Keratinocyte (primary cell): ENCODE results near the gene OXT. TPM values are rescaled to one million over a fixed set of nuclear protein-coding genes. Genes with fewer than 3 reads are reported as not detected.
A peak's percentile ranks its signal among the peaks of the same experiment; 100 is the strongest.

Experiments used
- DNase-seq: peaks from one replicate; pipeline ENCODE4 v3.0.0-alpha.2; 2011; ENCODE audit warnings: low read depth, missing footprints, low spot score
- FAIRE-seq: peaks from 2 replicates; lab custom pipeline; 2011; peaks lifted over from hg19 to GRCh38; lab: Jason Lieb, UNC
- H2AFZ ChIP-seq: 2 replicates; pipeline ENCODE4 v1.6.0; 2012; ENCODE audit warnings: low read length, control low read depth, inconsistent platforms; ENCODE audit not compliant: control insufficient read depth
- H3K27ac ChIP-seq: 2 replicates; pipeline ENCODE4 v1.5.1; 2011; ENCODE audit warnings: low read length; ENCODE audit not compliant: control insufficient read depth, insufficient read depth
- H3K27me3 ChIP-seq: 3 replicates; pipeline ENCODE4 v1.6.0; 2011; ENCODE audit warnings: low read length; ENCODE audit not compliant: control insufficient read depth, insufficient read depth; ENCODE audit errors: extremely low read depth
- H3K36me3 ChIP-seq, 2 experiments: 2 replicates in 1 of 2; 3 replicates in 1 of 2; pipeline ENCODE4 v1.5.1; 2011; ENCODE audit warnings: low read length in 2 of 2, mild to moderate bottlenecking in 1 of 2; ENCODE audit not compliant: control insufficient read depth in 2 of 2, insufficient read depth in 2 of 2; ENCODE audit errors: extremely low read depth in 1 of 2
- H3K4me1 ChIP-seq: 3 replicates; pipeline ENCODE4 v1.5.1; 2011; ENCODE audit warnings: low read length; ENCODE audit not compliant: control insufficient read depth, insufficient read depth; ENCODE audit errors: extremely low read depth
- H3K4me2 ChIP-seq: 3 replicates; pipeline ENCODE4 v1.6.0; 2011; ENCODE audit warnings: low read depth, low read length; ENCODE audit not compliant: control insufficient read depth, insufficient read depth; ENCODE audit errors: extremely low read depth
- H3K4me3 ChIP-seq, 3 experiments: fragments of 200-600 bp in 1 of 3; sonication (generic) in 1 of 3; 2 replicates in 2 of 3; 3 replicates in 1 of 3; pipeline ENCODE4 v1.5.1; 2011 to 2016; ENCODE audit warnings: low read length in 3 of 3, mild to moderate bottlenecking in 3 of 3, control low read depth in 2 of 3, inconsistent platforms in 1 of 3, low read depth in 1 of 3, mixed read lengths in 1 of 3, mixed run types in 1 of 3, moderate library complexity in 1 of 3; ENCODE audit not compliant: control insufficient read depth in 2 of 3, insufficient read depth in 2 of 3; ENCODE audit errors: extremely low read depth in 1 of 3
- H3K79me2 ChIP-seq: 2 replicates; pipeline ENCODE4 v1.6.0; 2012; ENCODE audit warnings: low read length; ENCODE audit not compliant: control insufficient read depth, insufficient read depth
- H3K9ac ChIP-seq: 3 replicates; pipeline ENCODE4 v1.6.0; 2011; ENCODE audit warnings: low read length; ENCODE audit not compliant: control insufficient read depth, insufficient read depth; ENCODE audit errors: extremely low read depth
- H3K9me1 ChIP-seq: 3 replicates; pipeline ENCODE4 v1.6.0; 2011; ENCODE audit warnings: low read length; ENCODE audit not compliant: control insufficient read depth, insufficient read depth; ENCODE audit errors: extremely low read depth
- H3K9me3 ChIP-seq: 2 replicates; pipeline ENCODE4 v1.5.1; 2012; ENCODE audit warnings: low read depth, low read length; ENCODE audit not compliant: control insufficient read depth
- H4K20me1 ChIP-seq: 3 replicates; pipeline ENCODE4 v1.6.0; 2011; ENCODE audit warnings: low read length; ENCODE audit not compliant: control insufficient read depth, insufficient read depth; ENCODE audit errors: extremely low read depth
- CTCF ChIP-seq, 3 experiments: IDR thresholded peaks in 1 of 3; conservative IDR thresholded peaks in 1 of 3; optimal IDR thresholded peaks in 1 of 3; 2 replicates in 2 of 3; 3 replicates in 1 of 3; pipeline versions ENCODE3 to v1.5.1; 2011; ENCODE audit warnings: low read length in 3 of 3, mild to moderate bottlenecking in 3 of 3, moderate library complexity in 2 of 3, control low read depth in 1 of 3, inconsistent platforms in 1 of 3; ENCODE audit not compliant: insufficient read depth in 2 of 3; ENCODE audit errors: extremely low read depth in 1 of 3
- EZH2 ChIP-seq: IDR thresholded peaks from one replicate; pipeline ENCODE4 v1.6.1; 2012; ENCODE audit warnings: inconsistent platforms, mild to moderate bottlenecking, low read length, moderate library complexity
- dilution Hi-C: fragments of 300-500 bp; cut with MboI; formaldehyde crosslinking; loops from one replicate; pipeline ENCODE4 v1.7.0; 2020; ENCODE audit warnings: low sequenced_read_pairs; ENCODE audit not compliant: extremely low pct_ligation_motif_present
- polyA plus RNA-seq, 5 experiments: library from polyadenylated mRNA; depleted of rRNA in 3 of 5; stranded (reverse) in 3 of 5; stranded (forward) in 1 of 5; unstranded in 1 of 5; fragments of >200 nt; gene quantifications; 1 replicate in 1 of 5; 2 replicates in 3 of 5; 3 replicates in 1 of 5; pipeline versions ENCODE4 v1.2.1 to v1.2.3, GENCODE V29; 2011 to 2012; ENCODE audit warnings: missing spikeins in 2 of 5, low read depth in 1 of 5, low replicate concordance in 1 of 5

Gene OXT
- polyA plus RNA-seq, 1 donor (not counting 4 experiments of a cell fraction or from before 2014, with no cell fraction given) = not detected

GRCh38 chr20:3045816-3046676 is 25.4 kb upstream of the OXT start, which contains the start of gene MRPS26:
Gene MRPS26 (plus strand): TSS chr20:3046052. CDS start chr20:3046069, 17 bp downstream.
- peak within 1 kb of the TSS; percentile 52 for H3K27ac ChIP-seq
- H2AFZ ChIP-seq = peak within 1 kb of the TSS; percentile 82
- H3K9ac ChIP-seq = peak within 1 kb of the TSS; percentile 76
- H4K20me1 ChIP-seq = no peaks in the 10 kb centered on the region
- H3K4me3 ChIP-seq = peak within 1 kb of the TSS; percentile 77 to 85 (median 85)
- DNase-seq (no peak), FAIRE-seq (no peak)
- TF ChIP-seq CTCF (optimal IDR thresholded peaks at IDR 0.05 in 1 of 3, IDR thresholded peaks at IDR 0.05 in 1 of 3, conservative IDR thresholded peaks at IDR 0.05 in 1 of 3; ENCODE audit: extremely low read depth in 1 of 3, insufficient read depth in 2 of 3, low read length in 3 of 3) (no peak), EZH2 (no peak)
- H3K4me1 ChIP-seq = no peaks in the 10 kb centered on the region
- no peaks in the 10 kb centered on the region for H3K27me3 ChIP-seq
- no peaks in the 10 kb centered on the region for H3K9me3 ChIP-seq
- H3K79me2 ChIP-seq = peaks cover 14% of the 10 kb centered on the region
- H3K9me1 ChIP-seq = no peaks in the 10 kb centered on the region
- H3K4me2 ChIP-seq = peak within 1 kb of the TSS; percentile 92
- peaks cover 18 to 21% of the 10 kb centered on the region in 2 experiments for H3K36me3 ChIP-seq
- dilution Hi-C loops = no loop called here

GRCh38 chr20:3046677-3047462 is 24.6 kb upstream of the OXT start:
- no peak for DNase-seq
- Histone ChIP-seq H4K20me1 (no peaks in the 10 kb centered on the region), H3K9me3 (no peaks in the 10 kb centered on the region), H3K79me2 (peaks cover 14% of the 10 kb centered on the region), H3K9me1 (no peaks in the 10 kb centered on the region), H3K27ac (peak overlapping the region; percentile 36), H2AFZ (peak overlapping the region; percentile 77), H3K4me1 (no peaks in the 10 kb centered on the region), H3K9ac (peak overlapping the region; percentile 76), H3K4me3 (peak overlapping the region; percentile 77 to 85 (median 85)), H3K4me2 (peak overlapping the region; percentile 92), H3K27me3 (no peaks in the 10 kb centered on the region), H3K36me3 (peaks cover 18 to 21% of the 10 kb centered on the region in 2 experiments)
- dilution Hi-C loops = no loop called here
- peak; percentile 39 for FAIRE-seq
- TF ChIP-seq EZH2 (no peak), CTCF (optimal IDR thresholded peaks at IDR 0.05 in 1 of 3, IDR thresholded peaks at IDR 0.05 in 1 of 3, conservative IDR thresholded peaks at IDR 0.05 in 1 of 3; ENCODE audit: extremely low read depth in 1 of 3, insufficient read depth in 2 of 3, low read length in 3 of 3) (no peak)
